ES-I3 (cell line): ENCODE measurements around the gene SPANXN3.
"Not testable (repeated sequence)": the region's sequence is repeated elsewhere in the genome, so short reads cannot be mapped to it uniquely, and the experiment has no call there.

Experiments
- H3K36me3 ChIP-seq: 2 replicates; pipeline ENCODE4 v1.6.1; 2013; ENCODE audit warnings: mild to moderate bottlenecking, low read length, control low read depth, moderate library complexity; ENCODE audit not compliant: insufficient read depth
- H3K4me1 ChIP-seq: 2 replicates; pipeline ENCODE4 v1.6.1; 2013; ENCODE audit warnings: mild to moderate bottlenecking, control low read depth, low read length; ENCODE audit not compliant: insufficient read depth
- H3K9ac ChIP-seq: 2 replicates; pipeline ENCODE4 v1.6.1; 2013; ENCODE audit warnings: low read depth, mild to moderate bottlenecking, low read length, moderate library complexity
- H3K9me3 ChIP-seq: 2 replicates; pipeline ENCODE4 v1.6.1; 2013; ENCODE audit warnings: mild to moderate bottlenecking, low read length, moderate library complexity; ENCODE audit not compliant: control insufficient read depth, insufficient read depth

The SPANXN3 gene, protein sequence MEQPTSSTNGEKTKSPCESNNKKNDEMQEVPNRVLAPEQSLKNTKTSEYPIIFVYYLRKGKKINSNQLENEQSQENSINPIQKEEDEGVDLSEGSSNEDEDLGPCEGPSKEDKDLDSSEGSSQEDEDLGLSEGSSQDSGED

DNA sequence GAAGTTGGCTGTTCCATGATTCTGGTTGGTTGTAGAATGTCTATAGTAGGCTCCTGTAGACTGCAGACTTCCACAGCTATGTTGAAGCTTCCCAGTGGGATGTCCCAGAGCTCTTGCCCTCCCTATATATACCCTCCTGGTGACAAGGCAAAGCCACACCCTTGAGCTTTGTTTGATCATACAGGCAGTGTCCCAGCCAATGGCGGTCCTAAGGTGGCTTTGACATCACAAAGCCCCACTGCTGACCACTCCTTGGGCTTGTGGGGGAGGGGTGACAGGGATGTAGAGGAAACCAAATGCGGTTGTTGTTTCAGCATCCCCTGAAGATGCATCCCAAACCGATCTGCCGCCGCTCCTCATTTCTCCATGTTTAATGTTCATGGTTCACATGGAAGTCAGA, at the start of gene SPANXN3:
TSS of gene SPANXN3 (minus strand) at position 101 of the 400 bp plus-strand sequence. CDS start at position 17, 84 bp downstream.
- H3K36me3 ChIP-seq, H3K9ac ChIP-seq, H3K4me1 ChIP-seq, H3K9me3 ChIP-seq: not testable (repeated sequence)

DNA sequence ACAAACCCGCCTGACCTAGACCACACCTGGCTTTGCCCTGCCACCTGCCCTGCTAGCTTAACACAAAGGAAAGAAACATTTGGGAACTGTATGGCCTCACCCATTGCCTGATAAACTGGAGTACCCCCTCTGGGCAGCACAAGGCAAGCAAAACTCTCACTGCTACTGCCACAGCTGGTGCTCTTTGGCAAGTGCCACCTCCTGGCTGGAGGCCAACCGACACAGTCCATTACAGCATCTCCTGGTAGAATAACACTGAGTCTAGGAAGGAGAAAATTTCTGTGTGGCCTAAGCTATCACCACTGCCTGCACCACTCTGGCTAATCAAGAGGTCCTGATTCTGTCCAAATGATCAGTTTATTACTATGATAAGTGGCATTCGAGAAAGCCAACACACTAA, 18.9 kb upstream of the SPANXN3 start:
- Histone ChIP-seq H3K4me1 (no peaks in the 10 kb centered on the region; the same call in 1 of the 2 replicates), H3K9ac (no peak overlapping the region), H3K36me3 (no peaks in the 10 kb centered on the region), H3K9me3 (no peaks in the 10 kb centered on the region; the same call in 1 of the 2 replicates)

DNA sequence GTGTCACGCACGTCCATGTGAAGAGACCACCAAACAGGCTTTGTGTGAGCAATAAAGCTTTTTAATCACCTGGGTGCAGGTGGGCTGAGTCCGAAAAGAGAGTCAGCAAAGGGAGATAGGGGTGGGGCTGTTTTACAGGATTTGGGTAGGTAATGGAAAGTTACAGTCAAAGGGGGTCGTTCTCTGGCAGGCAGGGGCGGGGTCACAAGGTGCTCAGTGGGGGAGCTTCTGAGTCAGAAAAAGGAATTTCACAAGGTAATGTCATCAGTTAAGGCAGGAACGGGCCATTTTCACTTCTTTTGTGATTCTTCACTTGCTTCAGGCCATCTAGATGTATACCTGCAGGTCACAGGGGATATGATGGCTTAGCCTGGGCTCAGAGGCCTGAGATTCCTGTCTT, 15.1 kb downstream of the SPANXN3 start:
- not testable (repeated sequence) for H3K9me3 ChIP-seq, H3K9ac ChIP-seq, H3K36me3 ChIP-seq
- H3K4me1 ChIP-seq: peaks cover 12% of the 10 kb centered on the region; the same call in 1 of the 2 replicates

DNA sequence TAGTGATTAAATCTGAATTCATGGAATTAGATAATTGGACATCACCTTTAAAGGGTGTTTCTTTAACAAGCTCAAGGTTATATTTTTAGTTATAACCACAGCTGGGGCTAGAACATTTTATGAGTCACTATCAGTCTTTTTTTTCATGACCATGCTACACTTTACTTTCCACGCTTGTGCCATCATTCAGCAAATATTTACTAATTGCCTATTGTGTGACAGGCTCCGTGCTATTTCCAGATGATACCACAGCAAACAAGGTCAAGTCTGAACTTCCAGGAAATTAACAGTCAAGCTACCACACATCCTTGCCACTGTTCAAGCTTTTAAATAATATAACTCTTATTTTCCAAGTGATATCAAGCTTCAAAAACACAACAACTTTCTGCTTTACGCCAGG, 16.5 kb downstream of the SPANXN3 start:
- peaks cover 12% of the 10 kb centered on the region; the same call in 1 of the 2 replicates for H3K4me1 ChIP-seq
- H3K9ac ChIP-seq: no peak overlapping the region
- H3K9me3 ChIP-seq: peaks cover 17% of the 10 kb centered on the region
- no peaks in the 10 kb centered on the region for H3K36me3 ChIP-seq

DNA sequence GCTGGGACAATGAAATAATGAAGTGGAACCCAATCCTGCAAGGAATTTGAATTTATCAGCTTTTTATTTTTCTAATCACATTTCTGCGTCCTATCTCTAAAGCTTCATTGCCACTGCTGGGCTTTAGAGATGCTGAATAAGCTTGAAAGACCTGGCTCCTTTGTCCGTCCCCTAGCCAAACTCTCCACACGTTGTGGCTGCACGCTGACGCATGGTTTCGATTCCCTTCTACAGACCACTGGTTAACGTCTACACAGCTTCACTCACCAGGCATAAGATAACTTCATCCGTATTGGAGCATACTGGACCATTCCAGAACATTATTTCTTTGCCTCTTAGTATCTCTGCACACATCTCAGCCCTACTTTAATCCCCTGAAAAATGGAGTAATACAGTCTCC, 31.2 kb downstream of the SPANXN3 start:
- Histone ChIP-seq H3K9ac (no peak overlapping the region), H3K36me3 (no peaks in the 10 kb centered on the region), H3K4me1 (peaks cover 4% of the 10 kb centered on the region; the same call in 1 of the 2 replicates), H3K9me3 (no peaks in the 10 kb centered on the region)

DNA sequence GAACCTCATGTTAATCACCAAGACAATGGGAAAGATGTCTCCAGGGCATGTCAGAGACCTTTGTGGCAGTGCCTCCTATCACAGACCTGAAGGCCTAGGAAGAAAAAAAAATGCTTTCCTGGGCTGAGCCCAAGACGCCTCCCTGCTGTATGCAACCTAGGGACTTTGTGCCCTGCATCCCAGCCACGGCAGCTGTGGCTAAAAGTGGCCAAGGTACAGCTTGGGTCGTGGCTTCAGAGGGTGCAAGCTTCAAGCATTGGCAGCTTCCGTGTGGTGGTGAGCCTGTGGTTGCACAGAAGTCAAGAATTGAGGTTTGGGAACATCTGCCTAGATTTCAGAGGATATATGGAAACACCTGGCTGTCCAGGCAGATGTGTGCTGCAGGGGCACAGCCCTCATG, 40.5 kb downstream of the SPANXN3 start:
- no peaks in the 10 kb centered on the region for H3K9me3 ChIP-seq
- no peaks in the 10 kb centered on the region for H3K36me3 ChIP-seq
- no peak overlapping the region for H3K9ac ChIP-seq
- H3K4me1 ChIP-seq: no peaks in the 10 kb centered on the region

DNA sequence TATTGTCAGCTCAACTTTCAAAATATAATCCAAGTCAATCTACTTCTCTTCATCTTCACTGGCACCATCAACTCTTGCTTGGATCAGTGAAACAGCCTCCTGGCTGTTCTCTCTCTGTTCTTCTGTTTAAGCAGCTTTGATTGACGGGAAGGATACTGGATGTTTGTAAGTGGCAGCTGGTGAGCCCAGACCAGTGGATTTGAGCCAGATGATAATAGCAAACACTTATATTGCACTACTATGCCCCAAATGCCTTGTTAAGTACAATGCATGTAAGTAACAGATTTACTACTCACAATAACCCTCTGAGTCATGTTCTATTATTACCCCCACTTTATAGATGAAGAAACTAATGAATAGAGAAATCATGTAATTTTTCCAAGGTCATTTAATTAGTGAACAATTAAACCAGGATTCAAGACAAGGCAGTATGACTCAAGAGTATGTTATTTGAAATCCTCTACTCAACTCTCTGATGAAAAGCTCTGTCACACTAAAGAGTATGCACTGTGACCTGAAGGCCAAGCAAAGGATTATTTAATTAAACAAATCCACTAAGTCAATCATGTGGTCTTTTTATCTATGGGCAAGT, 44.8 kb downstream of the SPANXN3 start:
- no peak overlapping the region for H3K9ac ChIP-seq
- no peaks in the 10 kb centered on the region for H3K36me3 ChIP-seq
- H3K9me3 ChIP-seq: peaks cover 4% of the 10 kb centered on the region
- H3K4me1 ChIP-seq: no peaks in the 10 kb centered on the region

DNA sequence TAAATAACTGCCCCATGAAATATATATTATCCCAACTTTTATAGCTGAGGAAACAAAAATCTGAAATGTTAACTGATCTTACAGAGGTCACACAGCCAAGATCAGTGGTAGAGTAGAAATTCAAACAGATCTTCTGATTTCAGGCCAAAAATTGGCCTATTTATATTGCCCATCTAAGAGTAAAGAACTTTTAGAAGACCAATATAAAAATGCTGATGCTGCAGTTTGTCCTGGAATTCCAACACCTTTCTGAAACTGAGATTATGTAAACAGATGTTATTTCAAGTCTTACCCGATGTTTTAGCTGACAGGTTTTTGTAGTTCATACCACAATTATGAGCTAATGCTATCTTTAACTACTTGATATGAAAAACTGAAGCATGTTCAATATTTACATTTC, 51.1 kb downstream of the SPANXN3 start:
- Histone ChIP-seq H3K9me3 (peaks cover 4% of the 10 kb centered on the region), H3K4me1 (no peaks in the 10 kb centered on the region), H3K9ac (no peak overlapping the region), H3K36me3 (no peaks in the 10 kb centered on the region)

DNA sequence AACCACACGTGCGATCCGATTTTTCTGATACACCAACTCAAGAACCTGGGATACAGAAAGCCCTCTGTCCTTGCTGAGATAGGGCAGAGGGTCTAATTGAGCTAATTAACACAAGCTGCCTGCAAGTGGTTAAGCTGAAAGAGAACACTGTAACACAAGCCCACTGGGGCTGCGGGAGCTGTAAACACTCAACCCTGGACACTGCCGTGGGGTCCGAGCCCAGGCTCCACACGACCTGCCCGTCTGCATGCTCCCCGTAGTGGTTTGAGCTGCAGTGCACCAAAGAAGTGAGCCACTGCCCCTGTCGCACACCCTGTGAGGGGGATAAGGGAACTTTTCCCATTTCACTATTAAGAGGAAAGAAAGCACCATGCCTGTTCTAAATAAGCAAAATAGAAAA, 54.6 kb downstream of the SPANXN3 start:
- no peaks in the 10 kb centered on the region for H3K4me1 ChIP-seq
- H3K9me3 ChIP-seq: no peaks in the 10 kb centered on the region; the same call in 1 of the 2 replicates
- no peaks in the 10 kb centered on the region for H3K36me3 ChIP-seq
- no peak overlapping the region for H3K9ac ChIP-seq

DNA sequence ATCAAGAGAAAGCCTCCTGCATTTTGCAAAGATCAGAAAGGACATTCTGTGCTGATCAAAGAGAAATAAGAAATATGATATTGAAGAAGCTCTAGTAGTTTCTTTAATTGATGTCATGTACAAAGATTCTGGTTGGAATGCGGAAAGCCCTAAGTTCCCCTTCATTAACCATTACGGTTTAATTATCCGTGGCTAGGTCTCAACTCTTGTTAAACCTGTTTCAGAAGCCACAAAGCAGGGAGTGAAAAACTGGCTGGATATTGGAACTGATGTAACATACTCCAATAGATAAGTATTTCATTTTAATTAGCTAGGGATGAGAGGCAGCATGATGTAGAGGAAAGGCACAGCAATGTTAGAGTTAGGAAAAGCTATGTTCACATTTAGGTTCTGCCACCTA, 55.7 kb downstream of the SPANXN3 start:
- Histone ChIP-seq H3K4me1 (peaks cover 10% of the 10 kb centered on the region; the same call in 1 of the 2 replicates), H3K9ac (no peak overlapping the region), H3K9me3 (no peaks in the 10 kb centered on the region), H3K36me3 (no peaks in the 10 kb centered on the region)
